Measurements from ENCODE around the gene SLIT1.

Gene SLIT1

DNA sequence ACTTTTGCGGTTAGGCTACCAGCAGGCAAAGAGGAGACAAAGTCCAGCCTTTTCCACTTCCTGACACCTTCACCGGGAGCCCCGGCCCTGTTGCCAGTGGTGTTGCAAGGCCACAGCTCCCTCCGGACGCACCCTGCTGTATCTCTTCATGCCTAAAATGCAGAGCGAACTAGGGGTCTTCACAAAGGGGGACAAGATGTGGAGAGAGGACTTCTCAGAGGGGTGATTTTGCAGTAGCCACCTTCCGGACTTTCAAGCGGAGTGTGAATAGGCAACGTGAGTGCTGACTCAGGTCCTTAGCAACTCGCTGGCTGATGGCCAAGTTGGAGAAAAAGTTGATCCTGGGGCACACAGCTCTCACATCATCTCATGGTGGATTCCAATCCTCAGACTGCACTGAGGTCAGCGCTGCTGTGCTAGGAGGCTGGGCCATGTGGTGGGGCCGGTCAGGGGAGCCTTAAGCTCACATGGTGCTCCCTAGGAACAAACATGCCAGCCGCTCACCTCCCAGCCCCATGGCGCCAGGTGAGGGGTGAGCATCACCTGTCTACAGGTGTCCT is 187.3 kb downstream of the SLIT1 start:
- H3K9me3 ChIP-seq (ENCODE audit: control insufficient read depth in 5 of 5, low read length in 5 of 5), result no peaks in the 10 kb centered on the region
- H3K4me1 ChIP-seq (ENCODE audit: control insufficient read depth in 5 of 5, insufficient read depth in 5 of 5, low read length in 5 of 5), result peaks cover 0 to 5% (median 0%) of the 10 kb centered on the region in 5 donors
- no peak overlapping the region for H3K27ac ChIP-seq (ENCODE audit: low read depth, low read length)
- H3K36me3 ChIP-seq (ENCODE audit: control insufficient read depth in 5 of 5, insufficient read depth in 5 of 5, low read length in 5 of 5), result no peaks in the 10 kb centered on the region
- H3K27me3 ChIP-seq (ENCODE audit: control insufficient read depth in 5 of 5, insufficient read depth in 4 of 5, low read length in 5 of 5), result no peaks in the 10 kb centered on the region
- no peak overlapping the region for H3K4me3 ChIP-seq (ENCODE audit: low read depth in 1 of 5, low read length in 5 of 5)
- H3K9ac ChIP-seq (ENCODE audit: low read length in 5 of 5), result no peak overlapping the region

DNA sequence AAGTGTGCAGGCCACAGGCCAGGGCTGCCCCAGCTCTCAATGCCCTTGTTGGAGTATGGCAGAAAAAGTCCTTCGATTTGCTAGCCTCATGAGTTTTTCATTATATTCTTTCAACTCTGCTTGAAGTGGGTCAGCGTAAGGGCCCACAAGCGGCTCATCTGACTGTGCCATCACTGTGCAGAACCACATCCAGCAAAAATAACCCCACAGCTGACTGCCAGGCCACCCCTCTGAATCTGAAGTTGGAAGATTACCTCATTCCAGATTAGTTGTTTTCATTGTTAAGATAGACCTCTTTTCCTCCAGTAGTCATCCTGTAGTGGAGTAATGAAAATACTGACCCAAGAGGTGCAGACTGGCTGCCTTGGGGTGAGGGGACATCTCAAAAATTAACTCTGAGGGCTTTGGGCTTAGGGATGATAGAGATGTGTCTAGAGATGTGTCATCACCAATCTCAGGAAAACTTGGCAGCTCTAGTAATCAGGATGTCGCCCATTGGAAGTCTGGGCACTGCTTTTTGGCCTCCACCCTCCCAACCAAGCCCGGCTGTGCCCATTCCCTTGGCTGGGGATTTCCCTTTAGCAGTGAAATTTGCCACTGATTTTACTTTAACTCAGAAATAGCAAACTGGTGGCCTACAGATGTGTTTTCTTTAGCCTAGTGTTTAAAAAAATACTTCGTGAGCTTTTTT is 189.3 kb downstream of the SLIT1 start:
- no peaks in the 10 kb centered on the region for H3K36me3 ChIP-seq (ENCODE audit: control insufficient read depth in 5 of 5, insufficient read depth in 5 of 5, low read length in 5 of 5)
- H3K27me3 ChIP-seq (ENCODE audit: control insufficient read depth in 5 of 5, insufficient read depth in 4 of 5, low read length in 5 of 5), result no peaks in the 10 kb centered on the region
- no peak overlapping the region for H3K4me3 ChIP-seq (ENCODE audit: low read depth in 1 of 5, low read length in 5 of 5)
- no peaks in the 10 kb centered on the region for H3K9me3 ChIP-seq (ENCODE audit: control insufficient read depth in 5 of 5, low read length in 5 of 5)
- no peak overlapping the region for H3K9ac ChIP-seq (ENCODE audit: low read length in 5 of 5)
- H3K4me1 ChIP-seq (ENCODE audit: control insufficient read depth in 5 of 5, insufficient read depth in 5 of 5, low read length in 5 of 5), result peaks cover 0 to 5% (median 0%) of the 10 kb centered on the region in 5 donors
- H3K27ac ChIP-seq (ENCODE audit: low read depth, low read length), result no peak overlapping the region

- Histone ChIP-seq H3K4me3 (ENCODE audit: low read depth in 1 of 5, low read length in 5 of 5) (no peak overlapping the region), H3K4me1 (ENCODE audit: control insufficient read depth in 5 of 5, insufficient read depth in 5 of 5, low read length in 5 of 5) (peaks cover 0 to 5% (median 0%) of the 10 kb centered on the region in 5 donors), H3K9me3 (ENCODE audit: control insufficient read depth in 5 of 5, low read length in 5 of 5) (no peaks in the 10 kb centered on the region), H3K36me3 (ENCODE audit: control insufficient read depth in 5 of 5, insufficient read depth in 5 of 5, low read length in 5 of 5) (no peaks in the 10 kb centered on the region), H3K27me3 (ENCODE audit: control insufficient read depth in 5 of 5, insufficient read depth in 4 of 5, low read length in 5 of 5) (no peaks in the 10 kb centered on the region), H3K27ac (ENCODE audit: low read depth, low read length) (no peak overlapping the region), H3K9ac (ENCODE audit: low read length in 5 of 5) (no peak overlapping the region)
Measured at GRCh38 chr10:96995851-96996250, 189.9 kb downstream of the SLIT1 start.

DNA sequence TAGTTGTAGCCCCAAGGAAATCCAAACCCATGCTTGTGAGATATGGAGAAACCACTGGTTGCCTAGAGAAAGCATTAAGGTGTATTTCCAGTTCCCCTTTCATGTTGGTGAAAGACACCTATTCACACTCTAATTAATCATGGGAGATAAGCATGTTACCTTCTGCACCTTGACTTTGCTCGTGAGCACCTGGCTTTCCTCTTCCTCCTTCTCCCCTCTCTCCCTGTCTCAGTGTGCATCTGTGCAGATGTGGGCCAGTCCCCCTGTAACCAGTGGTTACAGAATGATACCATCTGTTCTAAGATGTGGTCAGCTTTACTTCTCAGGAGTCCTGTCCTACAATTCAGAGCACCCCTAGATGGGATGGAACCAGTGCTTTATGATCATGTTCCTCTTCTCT is 193.0 kb downstream of the SLIT1 start:
- no peaks in the 10 kb centered on the region for H3K4me1 ChIP-seq (ENCODE audit: control insufficient read depth in 5 of 5, insufficient read depth in 5 of 5, low read length in 5 of 5)
- H3K9me3 ChIP-seq (ENCODE audit: control insufficient read depth in 5 of 5, low read length in 5 of 5), result no peaks in the 10 kb centered on the region
- no peak overlapping the region for H3K4me3 ChIP-seq (ENCODE audit: low read depth in 1 of 5, low read length in 5 of 5)
- H3K27ac ChIP-seq (ENCODE audit: low read depth, low read length), result no peak overlapping the region
- H3K9ac ChIP-seq (ENCODE audit: low read length in 5 of 5), result no peak overlapping the region
- H3K36me3 ChIP-seq (ENCODE audit: control insufficient read depth in 5 of 5, insufficient read depth in 5 of 5, low read length in 5 of 5), result no peaks in the 10 kb centered on the region
- no peaks in the 10 kb centered on the region for H3K27me3 ChIP-seq (ENCODE audit: control insufficient read depth in 5 of 5, insufficient read depth in 4 of 5, low read length in 5 of 5)

GRCh38 chr10:96991313-96991841 is 194.4 kb downstream of the SLIT1 start:
- no peak overlapping the region for H3K9ac ChIP-seq (ENCODE audit: low read length in 5 of 5)
- H3K4me1 ChIP-seq (ENCODE audit: control insufficient read depth in 5 of 5, insufficient read depth in 5 of 5, low read length in 5 of 5), result no peaks in the 10 kb centered on the region
- H3K27ac ChIP-seq (ENCODE audit: low read depth, low read length), result no peak overlapping the region
- H3K4me3 ChIP-seq (ENCODE audit: low read depth in 1 of 5, low read length in 5 of 5), result no peak overlapping the region
- H3K36me3 ChIP-seq (ENCODE audit: control insufficient read depth in 5 of 5, insufficient read depth in 5 of 5, low read length in 5 of 5), result no peaks in the 10 kb centered on the region
- no peaks in the 10 kb centered on the region for H3K27me3 ChIP-seq (ENCODE audit: control insufficient read depth in 5 of 5, insufficient read depth in 4 of 5, low read length in 5 of 5)
- no peaks in the 10 kb centered on the region for H3K9me3 ChIP-seq (ENCODE audit: control insufficient read depth in 5 of 5, low read length in 5 of 5)

DNA sequence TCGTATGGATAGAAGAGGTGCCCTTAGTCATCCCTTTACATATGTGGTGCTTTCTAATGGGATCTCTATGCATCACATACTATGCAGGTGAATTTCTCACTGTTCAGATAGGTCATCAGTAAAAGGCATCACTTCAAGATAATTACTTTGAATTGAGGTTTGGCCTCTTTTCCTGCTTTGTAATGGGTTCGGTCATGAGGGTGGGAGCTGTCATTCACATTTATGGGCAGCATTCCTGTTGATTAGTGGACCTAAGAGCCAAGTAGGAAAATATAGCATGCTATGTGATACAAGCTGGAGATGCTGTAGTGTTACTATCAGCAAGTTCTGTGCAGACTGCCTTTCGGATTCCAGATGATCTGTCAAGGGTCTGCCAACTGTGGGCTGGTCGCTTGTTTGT is 197.3 kb downstream of the SLIT1 start:
- Histone ChIP-seq H3K4me3 (ENCODE audit: low read depth in 1 of 5, low read length in 5 of 5) (no peak overlapping the region), H3K9ac (ENCODE audit: low read length in 5 of 5) (no peak overlapping the region), H3K9me3 (ENCODE audit: control insufficient read depth in 5 of 5, low read length in 5 of 5) (no peaks in the 10 kb centered on the region), H3K4me1 (ENCODE audit: control insufficient read depth in 5 of 5, insufficient read depth in 5 of 5, low read length in 5 of 5) (peaks cover 0 to 7% (median 3%) of the 10 kb centered on the region in 5 donors), H3K36me3 (ENCODE audit: control insufficient read depth in 5 of 5, insufficient read depth in 5 of 5, low read length in 5 of 5) (no peaks in the 10 kb centered on the region), H3K27me3 (ENCODE audit: control insufficient read depth in 5 of 5, insufficient read depth in 4 of 5, low read length in 5 of 5) (no peaks in the 10 kb centered on the region), H3K27ac (ENCODE audit: low read depth, low read length) (no peak overlapping the region)

DNA sequence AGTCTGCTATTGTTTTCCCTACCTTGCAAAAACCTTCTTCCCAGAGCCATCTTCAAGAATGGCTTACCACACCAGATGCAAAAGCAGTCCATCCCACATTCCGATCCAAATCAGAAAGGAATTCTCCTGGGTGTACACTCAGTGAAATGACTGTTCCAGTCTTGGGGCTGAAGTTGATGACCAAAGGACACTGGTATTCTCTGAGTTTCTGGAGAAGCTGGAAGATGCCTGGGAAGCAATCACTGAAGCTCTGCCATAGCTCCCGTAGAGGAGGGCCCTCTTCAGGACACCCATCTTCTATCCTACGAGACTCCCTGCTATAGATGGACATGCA is 197.9 kb downstream of the SLIT1 start:
- no peaks in the 10 kb centered on the region for H3K9me3 ChIP-seq (ENCODE audit: control insufficient read depth in 5 of 5, low read length in 5 of 5)
- H3K4me1 ChIP-seq (ENCODE audit: control insufficient read depth in 5 of 5, insufficient read depth in 5 of 5, low read length in 5 of 5), result peaks cover 0 to 7% (median 3%) of the 10 kb centered on the region in 5 donors
- no peak overlapping the region for H3K4me3 ChIP-seq (ENCODE audit: low read depth in 1 of 5, low read length in 5 of 5)
- H3K27ac ChIP-seq (ENCODE audit: low read depth, low read length), result no peak overlapping the region
- H3K36me3 ChIP-seq (ENCODE audit: control insufficient read depth in 5 of 5, insufficient read depth in 5 of 5, low read length in 5 of 5), result no peaks in the 10 kb centered on the region
- H3K9ac ChIP-seq (ENCODE audit: low read length in 5 of 5), result no peak overlapping the region
- H3K27me3 ChIP-seq (ENCODE audit: control insufficient read depth in 5 of 5, insufficient read depth in 4 of 5, low read length in 5 of 5), result no peaks in the 10 kb centered on the region

GRCh38 chr10:96987141-96987841 is 198.5 kb downstream of the SLIT1 start:
- Histone ChIP-seq H3K27ac (ENCODE audit: low read depth, low read length) (no peak overlapping the region), H3K9ac (ENCODE audit: low read length in 5 of 5) (no peak overlapping the region), H3K4me3 (ENCODE audit: low read depth in 1 of 5, low read length in 5 of 5) (no peak overlapping the region), H3K9me3 (ENCODE audit: control insufficient read depth in 5 of 5, low read length in 5 of 5) (no peaks in the 10 kb centered on the region), H3K36me3 (ENCODE audit: control insufficient read depth in 5 of 5, insufficient read depth in 5 of 5, low read length in 5 of 5) (peaks cover 0 to 3% (median under 1%) of the 10 kb centered on the region in 5 donors), H3K4me1 (ENCODE audit: control insufficient read depth in 5 of 5, insufficient read depth in 5 of 5, low read length in 5 of 5) (peaks cover 0 to 7% (median 3%) of the 10 kb centered on the region in 5 donors), H3K27me3 (ENCODE audit: control insufficient read depth in 5 of 5, insufficient read depth in 4 of 5, low read length in 5 of 5) (no peaks in the 10 kb centered on the region)

GRCh38 chr10:96986200-96986856 is 199.4 kb downstream of the SLIT1 start:
- Histone ChIP-seq H3K9ac (ENCODE audit: low read length in 5 of 5) (no peak overlapping the region), H3K27ac (ENCODE audit: low read depth, low read length) (no peak overlapping the region), H3K4me3 (ENCODE audit: low read depth in 1 of 5, low read length in 5 of 5) (no peak overlapping the region), H3K9me3 (ENCODE audit: control insufficient read depth in 5 of 5, low read length in 5 of 5) (no peaks in the 10 kb centered on the region), H3K36me3 (ENCODE audit: control insufficient read depth in 5 of 5, insufficient read depth in 5 of 5, low read length in 5 of 5) (peaks cover 2 to 13% (median 10%) of the 10 kb centered on the region in 5 donors), H3K4me1 (ENCODE audit: control insufficient read depth in 5 of 5, insufficient read depth in 5 of 5, low read length in 5 of 5) (peaks cover 0 to 7% (median 3%) of the 10 kb centered on the region in 5 donors), H3K27me3 (ENCODE audit: control insufficient read depth in 5 of 5, insufficient read depth in 4 of 5, low read length in 5 of 5) (no peaks in the 10 kb centered on the region)

All from subcutaneous abdominal adipose tissue (tissue), 5 donors.